C4-2B (cell line): ENCODE results near the gene ST3GAL6.

Experiments used
- H3K27ac ChIP-seq: fragments of 450-650 bp; 2 replicates; pipeline ENCODE4 v1.5.1; 2017
- CTCF ChIP-seq: fragments of 450-650 bp; conservative IDR thresholded peaks from 2 replicates; pipeline ENCODE4 v1.5.1; 2017; ENCODE audit warnings: mild to moderate bottlenecking
- ZFX ChIP-seq: fragments of 450-650 bp; IDR thresholded peaks from 2 replicates; pipeline ENCODE4 v1.6.1; 2017

The ST3GAL6 gene

GRCh38 chr3:98775459-98776139, 12.5 kb downstream of the ST3GAL6 start:
- H3K27ac ChIP-seq, result no peak overlapping the region
- TF ChIP-seq CTCF (no peak), ZFX (no peak)

GRCh38 chr3:98776140-98776493, 13.0 kb downstream of the ST3GAL6 start:
- H3K27ac ChIP-seq, result no peak overlapping the region
- no peak for TF ChIP-seq CTCF
- no peak for TF ChIP-seq ZFX

GRCh38 chr3:98777286-98777685, 14.1 kb downstream of the ST3GAL6 start:
- H3K27ac ChIP-seq, result no peak overlapping the region
- TF ChIP-seq CTCF, result no peak
- no peak for TF ChIP-seq ZFX

GRCh38 chr3:98777801-98778220, 14.7 kb downstream of the ST3GAL6 start:
- no peak overlapping the region for H3K27ac ChIP-seq
- TF ChIP-seq ZFX, result no peak
- no peak for TF ChIP-seq CTCF

GRCh38 chr3:98778383-98778782, 15.2 kb downstream of the ST3GAL6 start:
- H3K27ac ChIP-seq, result no peak overlapping the region

GRCh38 chr3:98778852-98779413, 15.8 kb downstream of the ST3GAL6 start:
- TF ChIP-seq CTCF (no peak), ZFX (no peak)
- no peak overlapping the region for H3K27ac ChIP-seq

More at GRCh38 chr3:98778383-98778782, 15.2 kb downstream of the ST3GAL6 start:
- TF ChIP-seq CTCF (no peak), ZFX (no peak)

GRCh38 chr3:98779541-98780335, 16.6 kb downstream of the ST3GAL6 start:
- no peak for TF ChIP-seq CTCF
- no peak for TF ChIP-seq ZFX
- no peak overlapping the region for H3K27ac ChIP-seq
